Omental fat pad (tissue), 4 donors: ENCODE data around the gene FAM171A2. TPM values are rescaled to one million over a fixed set of nuclear protein-coding genes. Genes with fewer than 3 reads are reported as not detected.

ENCODE experiments used
- ATAC-seq: fragments of 150-250 bp; one replicate; pipeline ENCODE4 v1.9.1; 2016; ENCODE audit warnings: mild to moderate bottlenecking, moderate library complexity; ENCODE audit not compliant: low FRiP score
- DNase-seq: peaks from one replicate; pipeline ENCODE4 v3.0.0-alpha.2; 2019; ENCODE audit warnings: low spot score
- total RNA-seq, 4 donors: library from RNA; depleted of rRNA; stranded (reverse); fragments of >200 nt; gene quantifications; one replicate each; pipeline ENCODE4 v1.1.0, GENCODE V29; 2016
- TF ChIP-seq, protein P1 (sequence below), 3 donors: fragments of 450-650 bp; IDR thresholded peaks; one replicate each; pipeline ENCODE4 v1.5.1; 2016 to 2017; ENCODE audit warnings: antibody characterized with exemption in 3 of 3, mild to moderate bottlenecking in 3 of 3, moderate library complexity in 2 of 3

The FAM171A2 gene
- total RNA-seq, 4 donors from 2014 or later: 0.56 to 3.5 (median 0.95) TPM

GRCh38 chr17:44389281-44389680 is 25.6 kb upstream of the FAM171A2 start, which contains the start of gene ITGA2B:
ITGA2B (minus strand) TSS chr17:44389649; CDS start chr17:44389473, 176 bp downstream.
- DNase-seq (no peak), ATAC-seq (no peak)
- TF ChIP-seq, protein P1, sequence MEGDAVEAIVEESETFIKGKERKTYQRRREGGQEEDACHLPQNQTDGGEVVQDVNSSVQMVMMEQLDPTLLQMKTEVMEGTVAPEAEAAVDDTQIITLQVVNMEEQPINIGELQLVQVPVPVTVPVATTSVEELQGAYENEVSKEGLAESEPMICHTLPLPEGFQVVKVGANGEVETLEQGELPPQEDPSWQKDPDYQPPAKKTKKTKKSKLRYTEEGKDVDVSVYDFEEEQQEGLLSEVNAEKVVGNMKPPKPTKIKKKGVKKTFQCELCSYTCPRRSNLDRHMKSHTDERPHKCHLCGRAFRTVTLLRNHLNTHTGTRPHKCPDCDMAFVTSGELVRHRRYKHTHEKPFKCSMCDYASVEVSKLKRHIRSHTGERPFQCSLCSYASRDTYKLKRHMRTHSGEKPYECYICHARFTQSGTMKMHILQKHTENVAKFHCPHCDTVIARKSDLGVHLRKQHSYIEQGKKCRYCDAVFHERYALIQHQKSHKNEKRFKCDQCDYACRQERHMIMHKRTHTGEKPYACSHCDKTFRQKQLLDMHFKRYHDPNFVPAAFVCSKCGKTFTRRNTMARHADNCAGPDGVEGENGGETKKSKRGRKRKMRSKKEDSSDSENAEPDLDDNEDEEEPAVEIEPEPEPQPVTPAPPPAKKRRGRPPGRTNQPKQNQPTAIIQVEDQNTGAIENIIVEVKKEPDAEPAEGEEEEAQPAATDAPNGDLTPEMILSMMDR (IDR thresholded peaks at IDR 0.05): no peak

GRCh38 chr17:44387804-44388203 is 24.2 kb upstream of the FAM171A2 start:
- DNase-seq (no peak), ATAC-seq (no peak)
- TF ChIP-seq, protein P1 (IDR thresholded peaks at IDR 0.05): no peak

DNA sequence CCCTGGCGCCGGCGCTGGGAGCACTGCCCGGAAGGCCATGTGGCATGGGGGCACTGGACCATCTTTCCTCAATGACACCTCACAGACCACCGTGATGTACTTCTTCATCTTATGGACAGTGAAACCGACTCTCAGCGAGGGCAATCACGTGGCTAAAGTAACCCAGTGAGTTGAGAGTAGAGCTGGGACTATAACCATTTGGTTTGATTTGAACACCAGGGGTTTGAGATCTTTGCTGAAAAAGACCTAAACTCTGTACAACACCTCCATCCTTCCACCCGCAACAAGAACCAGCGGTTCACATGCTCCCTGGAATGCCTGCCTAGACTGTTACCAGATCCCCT is 22.5 kb upstream of the FAM171A2 start:
- DNase-seq: no peak
- TF ChIP-seq, protein P1 (IDR thresholded peaks at IDR 0.05): no peak
- no peak for ATAC-seq

GRCh38 chr17:44385287-44386181 is 21.9 kb upstream of the FAM171A2 start:
- DNase-seq (peak; percentile 67), ATAC-seq (peak; percentile 93)
- TF ChIP-seq, protein P1 (IDR thresholded peaks at IDR 0.05): no peak

GRCh38 chr17:44384823-44385286 is 21.2 kb upstream of the FAM171A2 start:
- TF ChIP-seq, protein P1 (IDR thresholded peaks at IDR 0.05): no peak
- ATAC-seq (peak; percentile 4), DNase-seq (no peak)

GRCh38 chr17:44384281-44384822 is 20.7 kb upstream of the FAM171A2 start:
- DNase-seq: no peak
- ATAC-seq: no peak
- TF ChIP-seq, protein P1 (IDR thresholded peaks at IDR 0.05): no peak
